HEK293 (cell line): ENCODE data around the gene GID8.

Source experiments
- CTCF ChIP-seq: fragments of 450-650 bp; formaldehyde crosslinking; IDR thresholded peaks from 2 replicates; pipeline ENCODE4 v1.5.1; 2016; ENCODE audit warnings: missing biosample characterization, missing genetic modification characterization
- ELK4 ChIP-seq: IDR thresholded peaks from 2 replicates; pipeline ENCODE4 v1.6.1; 2011; ENCODE audit warnings: mild to moderate bottlenecking, low read depth, low read length, borderline replicate concordance
- KLF7 ChIP-seq: fragments of 450-650 bp; formaldehyde crosslinking; IDR thresholded peaks from 2 replicates; pipeline ENCODE4 v1.5.1; 2016; ENCODE audit warnings: missing biosample characterization, missing genetic modification characterization, borderline replicate concordance
- REST ChIP-seq: fragments of 450-650 bp; formaldehyde crosslinking; IDR thresholded peaks from 2 replicates; pipeline ENCODE4 v1.5.1; 2016; ENCODE audit warnings: missing biosample characterization, missing genetic modification characterization
- TSHZ1 ChIP-seq: fragments of 450-650 bp; formaldehyde crosslinking; IDR thresholded peaks from 2 replicates; pipeline ENCODE4 v1.5.1; 2016; ENCODE audit warnings: missing biosample characterization, missing genetic modification characterization, borderline replicate concordance
- ZBTB8A ChIP-seq: fragments of 450-650 bp; formaldehyde crosslinking; IDR thresholded peaks from 2 replicates; pipeline ENCODE4 v1.5.1; 2016; ENCODE audit warnings: missing biosample characterization, missing genetic modification characterization
- ZNF146 ChIP-seq: fragments of 450-650 bp; formaldehyde crosslinking; IDR thresholded peaks from 2 replicates; pipeline ENCODE4 v1.5.1; 2016; ENCODE audit warnings: missing biosample characterization, missing genetic modification characterization
- ZNF274 ChIP-seq, 2 experiments: fragments of 200-500 bp in 1 of 2; fragments of 450-650 bp in 1 of 2; sonication (Bioruptor generic) in 1 of 2; formaldehyde crosslinking in 1 of 2; IDR thresholded peaks; 2 replicates each; pipeline versions ENCODE4 v1.5.1 to v1.6.1; 2014 to 2016; ENCODE audit warnings: borderline replicate concordance in 1 of 2, inconsistent platforms in 1 of 2, low read length in 1 of 2, missing biosample characterization in 1 of 2, missing genetic modification characterization in 1 of 2
- ZNF366 ChIP-seq: fragments of 450-650 bp; formaldehyde crosslinking; conservative IDR thresholded peaks from 2 replicates; pipeline ENCODE4 v1.5.1; 2016; ENCODE audit warnings: missing biosample characterization, missing genetic modification characterization
- TF ChIP-seq, protein P1 (sequence below): fragments of 450-650 bp; IDR thresholded peaks from 2 replicates; pipeline ENCODE4 v1.5.1; 2018; ENCODE audit warnings: missing biosample characterization, mild to moderate bottlenecking, missing genetic modification characterization

GRCh38 chr20:62978561-62978943 is 40.6 kb downstream of the GID8 start:
- TF ChIP-seq TSHZ1 (tag by site-specific recombination) = no peak
- no peak for TF ChIP-seq ZNF366 (tag by site-specific recombination)
- no peak for TF ChIP-seq REST (tag by site-specific recombination)
- no peak for TF ChIP-seq KLF7 (tag by site-specific recombination)
- TF ChIP-seq ZBTB8A (tag by site-specific recombination) = no peak
- no peak for TF ChIP-seq ELK4
- TF ChIP-seq ZNF146 (tag by site-specific recombination) = no peak
- no peak for TF ChIP-seq CTCF (tag by site-specific recombination)
- TF ChIP-seq, protein P1, sequence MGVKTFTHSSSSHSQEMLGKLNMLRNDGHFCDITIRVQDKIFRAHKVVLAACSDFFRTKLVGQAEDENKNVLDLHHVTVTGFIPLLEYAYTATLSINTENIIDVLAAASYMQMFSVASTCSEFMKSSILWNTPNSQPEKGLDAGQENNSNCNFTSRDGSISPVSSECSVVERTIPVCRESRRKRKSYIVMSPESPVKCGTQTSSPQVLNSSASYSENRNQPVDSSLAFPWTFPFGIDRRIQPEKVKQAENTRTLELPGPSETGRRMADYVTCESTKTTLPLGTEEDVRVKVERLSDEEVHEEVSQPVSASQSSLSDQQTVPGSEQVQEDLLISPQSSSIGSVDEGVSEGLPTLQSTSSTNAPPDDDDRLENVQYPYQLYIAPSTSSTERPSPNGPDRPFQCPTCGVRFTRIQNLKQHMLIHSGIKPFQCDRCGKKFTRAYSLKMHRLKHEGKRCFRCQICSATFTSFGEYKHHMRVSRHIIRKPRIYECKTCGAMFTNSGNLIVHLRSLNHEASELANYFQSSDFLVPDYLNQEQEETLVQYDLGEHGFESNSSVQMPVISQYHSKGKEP = no peak
- TF ChIP-seq ZNF274 (IDR thresholded peaks at IDR 0.05; ENCODE audit: low read length) = no peak
- TF ChIP-seq ZNF274 (tag by site-specific recombination; IDR thresholded peaks at IDR 0.05; ENCODE audit: borderline replicate concordance) = no peak
